PC-9 (cell line): Measurements from ENCODE around the gene ESPN. TPM values are rescaled to one million over a fixed set of nuclear protein-coding genes. Genes with fewer than 3 reads are reported as not detected.

Source experiments
- BruUV-seq: library from RNA; stranded (reverse); fragments of 400-500 nt; replicated peaks from 2 replicates; lab custom pipeline; 2021; lab: Mats Ljungman, UMichigan
- CTCF ChIA-PET: fragments of 300-600 bp; sonication (Branson Sonifier 250); formaldehyde crosslinking; loops from one replicate; lab custom pipeline; 2022; ENCODE audit warnings: antibody characterized with exemption; lab: Charles Lee
- POLR2A ChIA-PET: fragments of 300-600 bp; sonication (Branson Sonifier 250); formaldehyde crosslinking; loops from one replicate; lab custom pipeline; 2022; ENCODE audit warnings: antibody characterized with exemption; ENCODE audit not compliant: unreplicated experiment; lab: Charles Lee
- DNase-seq, 2 experiments: peaks; one replicate each; pipeline versions ENCODE4 v3.0.0 to v3.0.0-alpha.2; 2015 to 2022; ENCODE audit warnings: mixed read lengths in 1 of 2
- H2AFZ ChIP-seq: fragments of 200-600 bp; sonication (generic); 2 replicates; pipeline ENCODE4 v1.8.1; 2017; ENCODE audit warnings: antibody characterized with exemption
- H3F3A ChIP-seq: fragments of 200-600 bp; sonication (generic); 2 replicates; pipeline ENCODE4 v1.8.1; 2017; ENCODE audit warnings: antibody characterized with exemption, mild to moderate bottlenecking, low read depth; ENCODE audit not compliant: insufficient read depth
- H3K27ac ChIP-seq: fragments of 200-600 bp; sonication (generic); 2 replicates; pipeline ENCODE4 v1.6.1; 2016; ENCODE audit warnings: mixed run types
- H3K27me3 ChIP-seq: fragments of 200-600 bp; sonication (generic); 2 replicates; pipeline ENCODE4 v1.6.1; 2016; ENCODE audit warnings: low read depth, mixed run types; ENCODE audit not compliant: insufficient read depth
- H3K36me3 ChIP-seq: fragments of 200-600 bp; sonication (generic); 2 replicates; pipeline ENCODE4 v1.6.1; 2016; ENCODE audit warnings: low read depth, mixed run types
- H3K4me1 ChIP-seq: fragments of 200-600 bp; sonication (generic); replicated peaks from 2 replicates; pipeline ENCODE4 v1.6.1; 2016; ENCODE audit warnings: mixed run types; ENCODE audit not compliant: insufficient read depth
- H3K4me2 ChIP-seq: fragments of 200-600 bp; sonication (generic); 2 replicates; pipeline ENCODE4 v1.6.1; 2017; ENCODE audit warnings: mixed run types
- H3K4me3 ChIP-seq: fragments of 200-600 bp; sonication (generic); 2 replicates; pipeline ENCODE4 v1.6.1; 2016; ENCODE audit warnings: mixed run types
- H3K79me2 ChIP-seq: fragments of 200-600 bp; sonication (generic); 2 replicates; pipeline ENCODE4 v1.6.1; 2017; ENCODE audit warnings: low read depth, mixed run types
- H3K9me2 ChIP-seq: fragments of 200-600 bp; sonication (generic); 2 replicates; pipeline ENCODE4 v1.8.1; 2017; ENCODE audit warnings: mild to moderate bottlenecking; ENCODE audit not compliant: insufficient read depth
- H3K9me3 ChIP-seq: fragments of 200-600 bp; sonication (generic); 2 replicates; pipeline ENCODE4 v1.8.1; 2016; ENCODE audit warnings: low read depth; ENCODE audit not compliant: insufficient read depth
- H4K20me1 ChIP-seq: fragments of 200-600 bp; sonication (generic); 2 replicates; pipeline ENCODE4 v1.8.1; 2017; ENCODE audit not compliant: insufficient read depth
- CTCF ChIP-seq: fragments of 200-600 bp; sonication (generic); conservative IDR thresholded peaks from 2 replicates; pipeline ENCODE4 v1.6.1; 2017; ENCODE audit warnings: mixed run types, antibody characterized with exemption, mild to moderate bottlenecking, moderate library complexity
- EZH2 ChIP-seq: fragments of 200-600 bp; sonication (generic); IDR thresholded peaks from 2 replicates; pipeline ENCODE4 v1.8.0; 2017; ENCODE audit warnings: antibody characterized with exemption, low read depth
- intact Hi-C: fragments of 100-400 bp; cut with micrococcal nuclease; formaldehyde crosslinking; loops from one replicate; pipeline ENCODE4 v1.10.0; 2022; ENCODE audit not compliant: unreplicated experiment
- total RNA-seq: library from RNA; stranded (reverse); gene quantifications from 2 replicates; pipeline ENCODE4 v1.2.3, GENCODE V29; 2021

Gene ESPN
- total RNA-seq, 1 experiment from 2014 or later = 18.6 TPM

DNA sequence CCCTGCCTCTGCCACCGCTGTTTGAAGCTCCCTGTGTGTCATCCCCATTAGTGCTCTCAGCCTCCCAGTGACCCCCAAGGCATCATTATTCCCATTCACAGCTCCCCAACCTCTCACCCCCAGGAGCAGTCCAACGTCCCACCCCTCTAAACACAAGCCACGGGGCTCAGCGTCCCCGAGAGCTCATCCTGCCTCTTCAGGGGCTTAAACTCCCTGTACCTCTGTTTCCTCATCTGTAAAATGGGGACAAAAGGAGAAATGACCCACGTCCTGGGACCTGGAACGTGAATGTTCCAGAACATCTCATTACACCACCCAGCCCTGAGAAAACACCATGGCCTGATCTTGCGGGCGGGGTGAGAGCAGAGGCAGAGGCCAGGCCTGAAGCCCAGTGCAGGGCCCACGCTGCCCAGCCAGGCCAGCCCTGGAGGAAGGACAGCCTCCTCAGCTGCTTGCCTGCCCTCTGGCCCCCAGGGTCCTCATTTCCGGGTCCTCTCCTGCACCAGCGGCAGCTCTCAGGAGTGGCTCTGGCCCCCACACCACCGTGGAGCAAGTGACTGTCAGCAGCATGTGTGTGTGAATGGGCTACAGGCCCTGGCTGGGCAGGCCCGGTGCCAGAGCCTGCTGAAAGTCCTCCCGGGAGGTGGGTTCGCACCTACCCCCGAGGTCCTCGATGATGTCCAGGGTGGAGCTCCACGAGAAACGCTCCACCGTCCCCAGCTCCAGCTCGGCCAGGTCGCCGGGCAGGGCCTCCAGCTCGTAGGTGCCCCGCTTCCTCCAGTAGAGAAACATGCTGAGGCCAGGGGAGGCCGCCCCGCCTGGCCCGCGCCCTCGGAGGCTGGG, 81.0 kb downstream of the ESPN start:
- no peaks in the 10 kb centered on the region for H4K20me1 ChIP-seq
- H2AFZ ChIP-seq = no peak overlapping the region
- no TSS peak for BruUV-seq
- H3K4me3 ChIP-seq = no peak overlapping the region
- H3K36me3 ChIP-seq = no peaks in the 10 kb centered on the region
- DNase-seq = no peak
- no peaks in the 10 kb centered on the region for H3K4me1 ChIP-seq
- no peaks in the 10 kb centered on the region for H3K79me2 ChIP-seq
- H3K4me2 ChIP-seq = no peak overlapping the region
- no peaks in the 10 kb centered on the region for H3K27me3 ChIP-seq
- H3K9me3 ChIP-seq = no peaks in the 10 kb centered on the region
- no peaks in the 10 kb centered on the region for H3F3A ChIP-seq
- TF ChIP-seq EZH2 (no peak), CTCF (no peak)
- no peaks in the 10 kb centered on the region for H3K9me2 ChIP-seq
- H3K27ac ChIP-seq = no peak overlapping the region
- ChIA-PET CTCF (no interaction called here), POLR2A (interaction anchor here (0.6 kb wide), 1 partner anchor 78 kb away, joined by 4 read pairs; no protein-coding TSS in a partner anchor)
- intact Hi-C loops = no loop called here

DNA sequence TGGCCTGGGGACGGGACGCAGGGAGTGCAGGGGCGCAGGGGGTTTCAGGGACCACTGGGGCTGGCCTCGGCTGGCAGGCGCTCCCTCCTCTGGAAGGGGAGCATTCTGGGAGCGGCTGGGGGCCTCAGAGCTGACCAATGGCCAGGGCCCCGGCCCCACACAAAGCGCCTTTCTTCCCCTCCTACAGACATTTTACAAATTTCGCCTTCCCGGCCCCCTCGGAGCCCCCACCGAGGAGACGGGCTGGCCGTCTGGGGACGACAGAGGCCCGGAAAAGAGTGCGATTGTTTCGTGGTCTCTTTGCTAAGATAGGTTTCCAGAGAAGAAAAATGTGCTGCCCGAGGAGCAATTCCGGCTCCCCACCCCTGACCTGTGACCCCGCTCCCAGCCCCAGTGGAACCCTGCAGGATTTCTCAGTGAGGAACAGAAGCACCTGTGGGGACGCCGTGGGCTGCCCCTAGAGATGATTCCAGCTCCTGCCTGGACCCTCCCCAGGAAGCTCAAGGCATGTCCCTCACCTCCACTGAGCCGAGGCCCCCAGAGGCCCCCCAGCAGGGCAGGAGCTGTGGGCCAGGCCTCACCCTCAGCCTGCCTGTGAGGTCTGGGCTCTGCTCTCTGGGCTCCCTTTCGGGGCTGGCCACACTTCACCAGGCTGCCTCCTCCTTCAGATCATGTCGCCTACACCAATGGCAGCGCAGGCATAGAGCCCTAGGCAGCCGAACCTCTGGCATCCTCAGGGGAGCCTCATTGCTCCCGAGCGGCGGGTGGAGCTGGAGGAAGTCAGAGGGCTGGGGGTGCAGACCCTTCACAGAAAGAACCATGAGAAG, 81.8 kb downstream of the ESPN start:
- intact Hi-C loops = no loop called here
- Histone ChIP-seq H3K79me2 (no peaks in the 10 kb centered on the region), H4K20me1 (no peaks in the 10 kb centered on the region), H2AFZ (no peak overlapping the region), H3K4me3 (no peak overlapping the region), H3K9me2 (no peaks in the 10 kb centered on the region), H3F3A (no peaks in the 10 kb centered on the region), H3K9me3 (no peaks in the 10 kb centered on the region), H3K36me3 (no peaks in the 10 kb centered on the region), H3K27me3 (no peaks in the 10 kb centered on the region), H3K4me2 (no peak overlapping the region), H3K4me1 (no peaks in the 10 kb centered on the region), H3K27ac (no peak overlapping the region)
- ChIA-PET POLR2A (interaction anchor here (0.6 kb wide), 1 partner anchor 78 kb away, joined by 4 read pairs; no protein-coding TSS in a partner anchor), CTCF (no interaction called here)
- BruUV-seq = no TSS peak
- TF ChIP-seq CTCF (no peak), EZH2 (no peak)
- DNase-seq = no peak

- TF ChIP-seq CTCF = no peak
- TF ChIP-seq EZH2 = no peak
- Histone ChIP-seq H3K36me3 (no peaks in the 10 kb centered on the region), H3K4me1 (no peaks in the 10 kb centered on the region), H3K27me3 (no peaks in the 10 kb centered on the region), H3K79me2 (no peaks in the 10 kb centered on the region), H3K4me2 (no peak overlapping the region), H2AFZ (no peak overlapping the region), H3K4me3 (no peak overlapping the region), H3K27ac (no peak overlapping the region), H3F3A (no peaks in the 10 kb centered on the region), H4K20me1 (no peaks in the 10 kb centered on the region), H3K9me2 (no peaks in the 10 kb centered on the region), H3K9me3 (no peaks in the 10 kb centered on the region)
- DNase-seq = no peak
- no TSS peak for BruUV-seq
- POLR2A ChIA-PET = no interaction called here
- intact Hi-C loops = no loop called here
- CTCF ChIA-PET = interaction anchor here (0.8 kb wide), 1 partner anchor 17 kb away, joined by 5 read pairs; no protein-coding TSS in a partner anchor
Measured at GRCh38 chr1:6507037-6507428, 82.5 kb downstream of the ESPN start.
